GM18526 (cell line): Measurements from ENCODE around the gene ZNF516.

Experiments used
- POLR2A ChIP-seq: IDR thresholded peaks from 3 replicates; pipeline ENCODE4 v1.6.1; 2011; ENCODE audit not compliant: insufficient read length; ENCODE audit errors: extremely low read depth

Gene ZNF516

DNA sequence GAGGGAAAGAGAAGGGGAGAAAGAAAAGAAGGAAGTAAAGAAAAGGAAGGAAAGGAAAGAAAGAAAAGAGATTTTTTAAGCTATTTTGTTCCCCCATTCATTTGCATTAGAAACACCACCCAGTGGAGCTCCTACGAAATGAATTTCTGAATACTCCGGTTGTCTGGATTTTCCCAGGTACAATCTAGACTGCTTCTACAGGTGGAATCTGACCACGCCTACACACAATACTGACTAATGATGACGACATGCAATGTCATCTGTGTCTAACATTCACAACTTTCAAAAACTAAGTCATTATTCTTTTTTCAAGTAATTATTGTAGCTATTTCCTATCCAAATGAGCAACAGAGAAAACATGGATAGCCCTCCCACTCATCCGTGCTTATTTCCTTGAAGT lies 121.7 kb downstream of the ZNF516 start:
- no peak for TF ChIP-seq POLR2A

DNA sequence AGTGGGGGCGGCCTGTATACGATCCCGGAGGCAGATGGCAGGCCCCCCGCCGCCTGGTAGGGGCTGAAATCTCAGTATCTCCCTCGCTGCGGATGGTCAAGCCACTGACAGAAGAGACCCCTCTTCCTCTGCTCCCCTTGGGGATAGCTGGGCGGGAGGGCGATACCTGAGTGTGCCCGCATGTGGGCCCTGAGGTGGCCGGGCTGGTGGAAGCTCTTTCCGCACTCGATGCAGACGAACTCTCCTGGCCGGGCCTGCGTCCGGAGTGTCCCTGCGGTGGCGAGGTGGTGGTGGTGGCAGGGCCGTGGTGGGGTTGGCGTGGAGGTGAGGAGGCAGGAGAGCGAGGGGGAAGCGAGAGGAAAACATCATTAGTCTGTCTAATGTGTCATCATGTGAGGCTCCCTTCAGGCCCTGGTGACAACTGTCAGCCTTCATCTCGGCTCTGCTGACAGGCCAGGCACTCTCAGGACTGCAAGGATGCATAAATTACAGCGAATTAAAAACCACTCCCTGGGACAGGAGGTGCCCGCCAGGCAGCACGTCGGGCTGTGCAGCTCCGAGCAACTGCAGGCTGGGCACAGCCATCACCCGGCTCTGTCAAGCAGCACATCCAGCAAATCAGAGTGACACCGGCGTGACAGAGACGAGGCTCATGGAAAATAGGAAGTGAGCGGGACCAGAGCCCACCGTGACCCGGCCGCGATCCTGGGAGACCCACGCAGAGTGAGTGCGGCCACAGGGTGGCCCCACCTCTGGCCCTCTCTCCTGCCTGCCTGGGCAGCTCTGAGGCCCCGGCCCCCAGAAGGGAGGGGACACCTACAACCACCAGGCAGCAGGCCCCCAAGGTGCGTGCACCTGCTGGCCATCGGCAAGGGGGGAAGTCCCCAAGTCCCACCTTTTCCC lies 123.5 kb downstream of the ZNF516 start:
- TF ChIP-seq POLR2A: no peak

DNA sequence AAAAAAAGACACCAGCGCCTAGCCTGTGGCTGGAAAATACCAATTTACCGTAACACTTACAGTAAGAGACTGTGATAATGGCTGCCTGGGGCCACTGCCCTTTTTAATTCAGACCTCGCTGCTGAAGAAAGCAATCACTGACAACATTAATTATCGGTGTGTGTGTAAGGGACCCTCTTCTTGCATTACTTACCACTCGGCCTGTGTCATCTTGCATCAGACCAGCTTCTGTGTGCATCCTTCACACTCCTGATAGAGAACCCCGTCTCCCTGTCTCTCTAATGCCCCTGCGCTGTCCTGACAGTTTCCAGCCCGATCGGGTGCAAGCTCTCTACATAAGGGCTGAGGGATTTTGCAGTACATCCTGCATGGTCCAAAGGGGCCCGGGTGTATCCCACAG lies 124.4 kb downstream of the ZNF516 start:
- no peak for TF ChIP-seq POLR2A

DNA sequence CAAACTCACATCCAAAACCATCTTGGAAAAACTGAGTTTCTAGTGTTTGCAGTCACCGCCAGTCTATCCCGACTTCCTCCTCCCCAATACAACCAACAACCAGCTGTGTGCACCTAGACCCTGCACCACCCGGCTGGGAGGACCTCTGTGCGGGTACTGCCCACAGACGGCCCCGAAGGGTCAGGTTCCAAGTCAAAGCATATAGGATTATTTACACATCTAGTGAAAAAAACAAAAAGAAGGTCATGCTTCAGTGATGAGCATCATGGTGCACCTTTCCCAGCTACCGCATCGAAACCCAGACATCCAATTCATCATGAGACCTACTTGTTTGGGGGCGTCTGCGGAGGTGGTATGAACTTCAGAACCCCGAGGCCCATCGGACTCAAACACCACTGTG lies 124.8 kb downstream of the ZNF516 start:
- TF ChIP-seq POLR2A: no peak

DNA sequence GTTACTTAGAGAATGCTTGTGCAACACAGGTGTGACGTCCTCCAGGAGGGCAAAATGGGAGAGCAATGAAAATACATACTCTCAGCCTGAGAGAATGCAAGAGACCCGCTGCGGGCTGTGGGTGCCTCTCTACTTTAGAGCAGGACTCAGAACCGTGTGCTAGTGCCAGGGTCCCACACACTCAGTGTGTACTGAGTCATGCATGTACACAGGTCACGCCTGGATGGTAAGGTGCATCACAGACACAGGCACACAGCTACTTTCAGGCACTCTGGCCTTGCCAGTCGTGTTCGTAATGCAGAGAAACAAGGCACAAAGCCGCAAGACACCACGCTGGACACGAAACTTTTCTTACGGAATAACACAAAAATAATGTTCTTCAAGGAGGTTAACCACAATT lies 125.3 kb downstream of the ZNF516 start:
- no peak for TF ChIP-seq POLR2A

DNA sequence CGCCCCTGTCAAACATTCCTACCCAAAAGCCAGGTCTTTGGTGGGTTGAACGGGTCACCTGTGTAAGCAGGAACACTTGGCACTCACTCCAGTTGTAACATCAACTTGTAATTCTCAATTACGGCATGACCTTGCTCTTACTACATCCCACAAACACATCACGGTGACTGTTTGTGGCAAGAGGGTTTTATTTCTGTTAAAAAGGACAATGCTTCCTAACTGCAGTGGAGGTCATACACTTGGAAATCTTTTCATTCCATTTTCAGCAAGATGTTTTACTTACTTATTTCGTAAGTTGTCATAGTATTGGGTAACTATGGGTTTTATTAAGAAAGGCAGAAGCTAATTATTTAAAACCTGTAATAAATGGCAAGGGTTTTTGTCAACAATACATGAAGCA lies 126.1 kb downstream of the ZNF516 start:
- no peak for TF ChIP-seq POLR2A

DNA sequence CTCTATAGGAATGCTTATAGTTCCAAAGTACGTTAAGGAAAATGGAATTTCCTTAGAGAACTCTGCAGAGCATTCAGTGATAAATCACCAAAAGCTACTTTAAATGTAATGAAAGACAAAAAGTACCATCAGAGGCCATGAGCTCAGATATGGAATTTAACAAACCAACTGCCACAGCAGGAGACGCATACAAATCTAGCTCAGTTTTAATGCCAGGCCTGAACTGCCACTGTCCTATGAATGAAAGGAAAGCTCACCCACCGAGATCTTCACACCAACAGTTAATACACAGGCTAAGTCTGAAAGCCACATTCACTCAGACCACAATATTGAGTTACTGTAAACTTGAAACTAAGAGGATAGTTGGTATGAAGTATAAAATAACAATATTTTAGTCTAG lies 126.8 kb downstream of the ZNF516 start:
- TF ChIP-seq POLR2A: no peak

DNA sequence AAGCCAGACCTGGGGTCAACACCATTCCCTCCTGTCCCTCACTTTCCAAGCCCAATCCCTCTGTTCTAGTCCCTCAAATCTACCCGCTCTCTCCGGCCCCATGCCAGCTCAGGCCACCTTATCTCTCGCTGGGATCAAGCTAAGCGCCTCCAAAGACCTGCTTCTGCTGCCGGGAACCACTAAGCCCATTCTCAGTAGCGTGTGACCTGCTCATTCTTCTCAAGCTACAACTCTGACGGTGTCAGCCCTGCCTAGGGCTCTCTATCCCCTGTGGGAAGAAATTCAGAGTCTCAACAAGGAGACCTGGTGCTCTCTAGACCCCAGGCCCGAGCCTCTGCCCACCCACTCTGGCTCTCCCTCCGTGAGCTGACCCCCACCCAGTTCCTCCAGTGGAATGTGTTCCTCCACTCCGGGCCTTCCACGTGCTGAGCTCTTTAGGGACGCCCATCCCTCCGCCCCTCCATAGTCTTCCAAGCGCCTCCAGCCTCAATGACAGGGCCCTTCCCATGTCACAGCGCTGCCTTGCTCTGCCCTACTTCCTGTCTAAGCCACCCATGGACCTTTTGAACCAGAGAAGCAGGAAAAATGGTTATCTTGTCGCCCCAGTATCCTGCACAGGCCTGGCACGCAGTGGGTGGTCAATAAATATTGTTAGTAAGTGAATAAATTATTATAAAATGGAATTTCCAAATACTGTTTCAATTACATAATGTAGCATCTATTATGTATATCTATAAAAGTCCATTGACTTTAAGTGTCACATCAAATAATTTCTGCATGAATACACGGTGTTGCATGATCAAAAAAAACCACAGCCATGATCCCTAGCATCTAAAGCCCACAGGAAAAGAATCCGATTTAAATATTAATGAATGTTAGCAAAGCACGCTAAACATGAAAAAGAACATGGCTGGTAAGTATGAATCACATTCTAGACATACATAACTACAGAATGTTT lies 127.6 kb downstream of the ZNF516 start:
- no peak for TF ChIP-seq POLR2A

DNA sequence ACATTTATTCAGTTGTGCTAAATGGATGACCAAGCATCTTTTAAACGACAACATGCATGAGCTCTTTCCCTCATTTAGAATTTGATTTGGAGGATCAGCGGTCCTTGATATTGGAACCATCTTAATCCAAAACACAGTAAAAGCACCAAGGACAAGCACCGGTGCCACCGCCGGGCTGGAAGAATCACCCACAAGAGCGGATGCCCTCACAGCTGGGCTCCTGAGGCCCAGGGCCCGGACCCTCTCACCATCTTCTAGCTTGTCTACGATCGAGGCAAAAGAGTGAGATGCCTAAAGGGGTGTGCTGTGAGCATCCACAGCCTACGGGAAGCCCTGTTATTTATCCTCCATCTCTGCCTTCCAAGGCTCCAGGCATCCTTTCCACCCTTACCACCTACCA lies 129.5 kb downstream of the ZNF516 start:
- TF ChIP-seq POLR2A: no peak

DNA sequence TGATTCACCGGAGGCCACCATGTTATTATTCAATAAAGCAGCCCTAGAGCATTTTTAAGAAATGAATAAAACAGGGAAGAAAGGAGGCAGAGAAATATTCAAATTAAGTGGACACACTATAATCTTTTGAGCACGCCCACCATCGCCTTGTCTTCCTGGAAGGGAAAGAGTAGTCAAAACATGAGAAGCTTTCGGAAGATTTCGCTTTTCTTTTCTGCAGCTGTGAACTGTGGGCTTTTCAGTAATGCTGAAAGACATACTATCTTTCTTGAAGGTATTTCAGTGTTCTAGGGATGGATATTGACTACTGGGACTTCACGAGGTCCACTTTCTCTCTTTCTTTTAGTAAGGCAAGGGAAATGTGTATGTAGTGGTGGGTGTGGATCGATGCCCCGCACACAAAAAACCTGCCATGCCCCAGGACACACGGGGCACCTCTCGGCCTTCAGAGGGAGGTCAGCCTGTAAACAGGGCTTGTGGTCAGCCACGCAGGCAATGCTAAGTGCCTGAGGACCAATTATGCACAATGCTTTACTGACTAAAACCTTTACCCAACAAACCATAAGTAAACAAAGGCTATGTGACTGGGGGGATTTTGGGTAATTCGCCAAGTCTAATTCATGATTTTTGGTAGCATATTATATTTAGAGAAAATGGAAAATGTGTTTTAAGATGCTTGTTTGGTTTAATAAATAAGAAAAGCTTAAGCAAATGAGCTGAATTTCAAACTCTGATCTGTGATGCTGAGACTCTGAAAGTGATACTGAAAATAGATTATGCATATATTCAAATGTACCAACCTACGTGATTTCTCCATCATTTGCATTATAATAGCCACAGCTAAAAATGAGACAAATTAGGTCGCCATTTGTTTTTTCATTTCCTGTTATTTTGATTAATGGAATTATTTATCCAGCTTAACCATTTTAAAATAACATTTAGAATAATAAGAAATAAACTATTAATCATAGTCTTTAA lies 130.5 kb downstream of the ZNF516 start:
- no peak for TF ChIP-seq POLR2A

DNA sequence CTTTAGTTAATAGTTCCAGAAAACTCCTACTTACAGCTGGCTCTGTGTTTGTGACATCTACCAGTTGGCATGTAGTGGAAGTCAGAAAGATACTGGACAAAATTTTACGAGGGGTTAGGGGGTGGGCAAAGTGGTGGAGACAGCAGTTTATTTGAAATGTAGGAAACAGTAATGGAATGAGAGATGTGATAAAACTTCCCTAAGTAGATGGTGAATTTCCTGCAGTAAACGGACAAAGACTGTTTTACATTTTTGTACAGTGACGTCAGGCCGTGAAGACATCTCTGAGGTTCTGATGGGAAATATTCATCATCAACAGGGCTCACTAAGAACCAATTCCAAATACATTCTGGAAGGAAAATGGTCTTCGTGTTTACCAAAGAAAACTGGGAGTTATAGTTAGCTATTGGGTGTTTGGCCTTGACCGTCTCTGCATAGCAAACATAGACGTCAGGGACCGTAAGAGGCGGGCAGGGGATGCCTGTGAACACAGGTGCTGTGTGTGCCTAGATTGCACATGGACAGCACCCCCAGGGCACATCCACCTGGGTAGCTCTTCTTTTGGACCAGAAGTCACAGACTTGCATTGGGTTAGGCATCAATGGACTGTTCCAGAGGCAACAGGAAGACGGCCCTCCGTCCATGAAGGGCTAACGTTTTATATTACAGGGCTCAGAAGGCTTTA lies 131.5 kb downstream of the ZNF516 start:
- no peak for TF ChIP-seq POLR2A

DNA sequence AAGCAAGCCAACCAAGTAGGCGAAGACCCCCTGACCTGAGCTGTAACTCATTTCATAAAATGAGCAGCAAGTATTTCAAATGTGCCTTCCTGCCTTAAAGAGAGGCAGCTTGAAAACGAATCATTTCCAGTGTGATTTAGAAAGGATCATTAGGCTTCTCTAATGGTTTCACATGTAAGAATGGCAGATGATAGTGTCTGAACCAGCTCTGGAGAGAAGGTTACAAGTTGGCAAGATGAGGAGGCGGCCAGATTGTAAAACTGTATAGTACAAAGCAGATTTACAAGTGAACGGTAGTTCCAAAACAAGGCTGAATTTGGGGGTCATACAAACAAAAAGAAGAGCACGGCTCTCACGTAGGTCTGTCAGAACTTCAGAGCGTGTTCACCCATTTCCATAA lies 132.4 kb downstream of the ZNF516 start:
- TF ChIP-seq POLR2A: no peak

DNA sequence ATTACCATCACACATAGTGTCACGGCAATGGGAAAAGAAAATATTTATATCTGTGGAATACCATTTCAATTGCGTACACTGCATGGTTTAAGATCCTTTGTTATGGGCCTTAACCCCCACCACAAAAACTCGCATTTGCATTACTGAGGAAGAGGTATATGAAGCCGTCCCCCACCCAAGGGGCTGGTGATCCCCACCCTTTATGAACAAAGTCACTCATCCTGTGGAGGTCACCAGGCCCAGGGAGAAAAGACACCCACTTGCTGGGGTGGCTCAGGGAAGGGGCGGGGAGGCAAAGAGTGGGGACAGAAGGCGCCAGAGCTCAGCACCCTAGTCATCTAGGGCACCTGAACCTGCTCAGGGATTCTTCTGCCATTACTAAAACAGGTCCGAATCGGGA lies 133.8 kb downstream of the ZNF516 start:
- no peak for TF ChIP-seq POLR2A

DNA sequence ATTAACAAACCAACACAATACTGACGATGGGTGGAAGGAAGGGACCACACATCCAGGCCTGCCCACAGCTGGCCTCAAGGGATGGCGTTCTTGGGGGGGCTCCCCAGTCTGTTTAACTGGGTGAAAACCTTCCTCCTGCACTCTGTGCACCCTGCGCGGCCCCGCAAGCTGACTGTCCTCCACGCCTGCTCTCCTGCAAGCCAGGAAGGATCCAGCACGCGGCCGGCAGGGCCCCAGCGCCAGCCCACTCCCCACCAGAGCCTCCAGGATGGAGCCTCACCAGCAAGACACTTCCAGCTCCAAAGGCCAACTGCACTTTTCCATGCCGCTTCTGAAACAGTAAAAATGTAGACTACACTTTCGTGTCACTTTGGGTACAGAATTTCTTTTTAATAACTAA lies 135.1 kb downstream of the ZNF516 start:
- no peak for TF ChIP-seq POLR2A

DNA sequence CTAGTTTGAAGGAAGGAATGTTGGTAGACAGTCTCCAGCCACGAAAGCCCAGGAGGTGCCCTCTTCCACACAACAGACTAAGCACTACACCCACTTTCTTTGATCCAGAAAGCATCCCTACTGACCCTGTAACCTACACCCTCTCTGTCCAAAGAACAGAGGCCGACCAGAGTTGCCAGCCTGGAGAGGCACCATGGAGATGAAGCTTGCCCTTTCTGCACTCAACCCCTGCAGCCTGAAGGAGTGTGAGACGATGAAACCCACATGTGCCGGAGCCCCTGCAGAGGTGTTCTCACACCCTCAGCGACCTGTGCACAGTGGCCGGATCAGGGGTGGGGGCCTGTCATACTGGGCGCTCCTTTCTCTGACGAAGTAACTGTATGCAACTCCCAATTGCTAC lies 136.3 kb downstream of the ZNF516 start:
- TF ChIP-seq POLR2A: no peak
